GM23248 (cell line): ENCODE measurements around the gene RGL1.

Source experiments
- EZH2 ChIP-seq: fragments of 200-600 bp; sonication (generic); IDR thresholded peaks from 2 replicates; pipeline ENCODE4 v1.6.1; 2018; ENCODE audit warnings: antibody characterized with exemption, mild to moderate bottlenecking; ENCODE audit not compliant: insufficient read depth, poor library complexity, severe bottlenecking
- EZH2phosphoT487 ChIP-seq: fragments of 200-600 bp; sonication (generic); IDR thresholded peaks from 2 replicates; pipeline ENCODE4 v1.6.1; 2018; ENCODE audit warnings: antibody characterized with exemption, moderate library complexity, mild to moderate bottlenecking, low read depth; ENCODE audit not compliant: insufficient read depth

- TF ChIP-seq EZH2 (no peak), EZH2phosphoT487 (no peak)
These were observed 160.8 kb downstream of the RGL1 start for GRCh38 chr1:183965726-183966125.
